Measurements from ENCODE around the gene TCF12.

TCF12 gene

DNA sequence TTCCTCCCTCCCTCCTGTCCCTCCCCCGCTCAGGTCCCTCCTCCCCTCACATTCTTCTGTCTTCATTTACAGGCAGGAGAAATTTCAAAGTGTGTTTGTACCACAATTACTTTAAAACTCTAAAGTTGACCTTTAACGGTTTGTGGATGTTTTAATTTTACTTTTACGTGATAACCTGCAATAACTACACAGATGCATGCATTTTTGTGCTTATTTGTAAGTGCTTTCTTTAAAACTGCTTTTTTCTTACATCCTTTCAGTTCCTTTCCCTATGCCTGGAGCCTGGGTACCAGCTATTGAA, 406.1 kb downstream of the TCF12 start:
- no peak for DNase-seq

DNA sequence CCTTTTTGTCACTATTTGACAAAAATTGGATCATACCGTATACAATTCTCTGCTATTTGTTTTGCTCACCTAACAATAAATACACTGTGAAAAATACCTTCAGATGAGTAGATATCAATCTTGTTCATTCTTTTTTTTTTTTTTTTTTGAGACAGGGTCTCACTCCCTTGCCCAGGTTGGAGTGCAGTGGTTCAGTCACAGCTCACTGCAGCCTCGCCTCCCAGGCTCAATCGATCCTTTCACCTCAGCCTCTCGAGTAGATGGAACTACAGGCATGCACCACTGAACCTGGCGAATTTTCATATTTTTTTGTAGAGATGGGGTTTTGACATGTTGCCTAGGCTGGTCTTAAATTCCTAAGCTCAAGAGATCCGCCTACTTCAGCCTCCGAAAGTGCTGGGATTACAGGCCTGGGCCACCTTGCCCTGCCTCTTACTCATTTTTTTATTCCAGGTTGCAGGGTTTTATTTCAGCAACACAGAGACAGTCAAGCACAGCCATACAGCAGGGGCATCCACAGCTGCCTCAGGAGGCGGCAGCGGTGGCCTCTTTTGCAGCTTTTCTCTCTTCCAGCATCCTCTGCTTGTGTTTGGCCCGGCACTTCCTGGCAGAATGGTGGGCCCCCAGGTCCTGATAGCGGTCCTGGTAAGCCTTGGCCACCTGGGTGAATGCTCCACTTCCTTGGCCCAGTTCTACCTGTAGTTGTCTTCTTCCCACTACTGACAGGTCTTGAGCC, 406.7 kb downstream of the TCF12 start:
- DNase-seq: no peak

DNA sequence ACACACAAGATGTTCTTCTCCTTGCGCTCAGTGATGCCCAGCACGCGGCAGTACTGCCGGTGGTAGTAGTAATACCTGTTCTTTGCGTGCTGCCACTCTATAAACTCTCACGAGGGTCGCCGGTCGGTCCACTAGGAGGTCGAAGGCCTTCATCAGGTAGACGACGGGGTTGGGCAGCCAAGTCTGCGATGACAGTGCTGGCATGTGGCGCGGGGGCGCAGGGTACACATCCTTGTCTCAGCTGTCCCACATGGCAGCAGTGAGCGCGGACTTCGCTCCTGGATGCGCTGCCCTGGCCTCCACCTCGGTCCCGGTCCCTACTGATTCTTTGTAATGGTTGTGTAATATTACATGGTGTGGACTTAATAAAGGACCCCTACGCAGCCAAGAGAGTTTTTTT, 407.8 kb downstream of the TCF12 start:
- no peak for DNase-seq

DNA sequence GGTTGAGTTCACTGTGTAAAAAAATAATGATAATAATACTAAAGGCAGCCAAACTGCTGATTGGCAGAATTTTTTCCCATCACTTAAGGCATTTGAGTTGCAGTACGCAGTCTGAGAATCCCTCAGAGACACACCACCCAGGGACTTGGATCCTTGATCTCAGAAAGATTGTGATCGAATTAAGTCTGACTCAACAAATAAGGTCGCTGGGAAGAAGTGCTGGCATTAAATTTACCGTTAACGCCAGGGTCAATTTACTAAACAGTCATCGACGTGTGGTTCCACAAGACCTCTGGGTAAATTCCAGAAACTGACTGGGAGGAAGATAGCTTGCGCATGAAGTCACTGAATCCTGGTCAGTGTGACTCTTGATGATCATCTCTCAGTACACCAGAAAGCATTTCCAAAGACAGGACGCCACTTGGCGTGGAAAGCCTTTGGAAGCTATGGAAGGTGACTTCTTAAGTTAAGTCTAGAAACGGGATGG, 409.6 kb downstream of the TCF12 start:
- DNase-seq: no peak

DNA sequence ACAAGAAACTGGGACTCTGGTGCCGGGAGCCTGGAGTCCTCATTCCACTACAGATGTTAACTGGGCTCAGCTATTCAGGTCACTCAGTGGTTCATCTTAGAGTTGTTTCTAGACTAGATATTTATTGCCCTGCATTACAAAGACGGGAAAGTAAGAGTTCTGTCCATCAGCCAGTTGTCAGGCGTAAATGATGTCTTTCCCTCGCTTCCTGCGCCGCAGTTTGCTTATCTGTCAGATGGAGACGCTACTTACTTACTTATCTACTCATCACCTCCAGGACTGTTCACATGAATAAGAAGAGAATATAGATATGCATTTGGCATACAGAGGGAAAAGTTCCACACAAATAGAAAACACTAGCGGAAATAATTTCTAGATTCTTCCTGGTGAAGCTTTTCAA, 410.0 kb downstream of the TCF12 start:
- DNase-seq: no peak

DNA sequence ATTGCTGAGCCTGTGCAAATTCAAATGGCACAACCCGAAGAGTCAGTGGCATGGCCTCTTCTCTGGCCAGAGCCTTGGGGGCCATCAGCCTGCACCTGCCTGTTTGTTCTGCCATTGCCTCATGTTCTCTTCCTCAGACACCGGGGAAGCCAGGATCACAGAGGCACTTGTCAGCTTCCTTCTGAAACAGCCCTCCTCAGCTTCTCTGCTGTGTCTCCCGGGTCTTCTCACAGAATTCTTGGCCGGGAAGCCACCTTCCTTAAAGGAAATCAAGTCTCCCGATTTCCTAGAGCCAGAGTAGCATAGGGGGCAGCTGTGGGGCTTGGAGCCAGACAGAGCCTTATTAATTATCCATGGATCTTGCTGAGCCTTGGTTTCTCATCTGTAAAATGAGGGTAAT, 410.5 kb downstream of the TCF12 start:
- DNase-seq: no peak

DNA sequence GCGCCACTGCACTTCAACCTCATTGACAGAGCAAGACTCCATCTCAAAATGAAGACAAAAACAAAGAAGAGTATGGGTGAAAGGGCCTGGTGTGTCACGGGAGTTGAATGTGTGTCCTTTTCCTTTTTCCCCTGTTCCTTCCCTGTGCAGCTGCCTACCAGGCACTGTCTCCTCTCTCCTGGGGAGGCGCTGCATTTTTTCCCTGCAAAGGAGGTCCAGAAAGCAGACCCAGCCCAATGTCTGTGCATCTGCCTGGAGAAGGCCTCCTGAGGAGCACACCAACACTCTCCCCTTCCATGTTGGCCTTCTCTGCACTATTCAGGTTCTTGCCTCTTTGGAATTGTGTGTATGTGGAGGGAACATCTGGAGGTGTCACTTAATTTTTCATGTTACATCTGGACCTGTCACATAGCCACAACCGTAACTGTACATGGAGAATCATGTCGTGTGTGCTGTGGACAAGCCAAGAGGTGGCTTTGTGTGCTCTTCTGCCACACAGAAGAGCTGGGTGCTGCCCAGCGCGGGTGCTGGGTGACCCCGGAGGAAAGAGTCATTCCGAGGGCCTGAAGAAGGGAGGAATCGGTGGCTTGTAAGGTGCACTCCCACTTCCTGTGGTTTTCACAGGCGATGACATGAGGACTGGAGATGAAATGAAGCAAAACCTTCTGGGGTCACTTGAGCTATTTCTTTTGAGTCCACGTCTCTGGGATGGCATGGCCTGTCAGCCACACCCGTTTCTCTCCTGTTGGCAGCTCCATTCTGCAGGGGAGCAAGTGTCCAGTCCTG, 411.3 kb downstream of the TCF12 start:
- no peak for DNase-seq

DNA sequence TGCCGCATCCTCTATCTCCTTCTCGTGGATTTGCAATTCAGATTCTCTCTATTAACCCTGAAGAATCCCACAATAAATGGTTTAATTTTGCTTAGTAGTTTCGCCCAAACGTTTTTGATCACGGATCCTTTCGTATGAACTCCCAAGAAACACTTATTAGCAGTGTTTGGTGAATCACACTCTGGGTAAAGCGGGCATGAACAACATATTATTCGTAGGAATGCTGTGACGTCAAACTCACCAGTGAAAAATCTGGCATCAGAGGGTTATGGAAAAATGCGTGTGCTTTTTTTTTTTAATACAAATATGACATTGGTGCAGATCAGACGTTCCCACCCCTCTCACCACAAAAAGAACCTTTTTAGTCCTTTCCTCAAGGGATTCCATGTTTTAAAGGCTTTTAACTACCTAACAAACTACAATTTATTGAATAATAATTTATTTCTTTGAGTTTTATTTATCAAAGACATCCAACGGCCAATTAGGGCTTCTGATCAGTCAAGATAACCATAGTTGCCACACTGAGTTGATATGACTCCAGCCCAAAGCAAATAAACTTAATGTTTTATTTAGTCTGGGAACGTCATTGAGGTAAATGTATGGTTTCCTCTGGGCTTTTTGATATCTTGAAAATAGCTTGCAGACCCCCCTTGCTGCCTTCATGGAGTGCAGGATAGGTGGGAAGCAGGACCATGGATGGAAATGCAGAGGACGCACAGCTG, 412.3 kb downstream of the TCF12 start:
- no peak for DNase-seq

DNA sequence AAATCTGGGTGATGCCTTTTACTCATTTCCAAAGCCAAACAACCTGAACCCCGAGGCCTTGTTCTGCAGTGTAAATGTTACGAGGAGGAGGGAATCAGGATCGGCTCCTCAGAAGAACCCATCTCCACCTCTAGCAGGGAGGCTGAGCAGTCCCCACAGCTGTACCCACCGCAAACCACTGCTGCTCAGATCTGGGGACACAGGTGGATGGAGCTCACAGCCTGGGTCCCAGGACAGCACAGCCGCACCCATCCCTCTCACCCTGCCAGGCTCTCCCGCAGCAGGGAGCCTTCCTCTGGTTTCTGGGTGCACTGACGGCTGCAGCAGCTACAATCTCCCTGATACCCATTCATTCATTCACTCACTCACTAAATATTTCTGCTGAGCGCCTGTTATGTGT, 413.9 kb downstream of the TCF12 start:
- no peak for DNase-seq

DNA sequence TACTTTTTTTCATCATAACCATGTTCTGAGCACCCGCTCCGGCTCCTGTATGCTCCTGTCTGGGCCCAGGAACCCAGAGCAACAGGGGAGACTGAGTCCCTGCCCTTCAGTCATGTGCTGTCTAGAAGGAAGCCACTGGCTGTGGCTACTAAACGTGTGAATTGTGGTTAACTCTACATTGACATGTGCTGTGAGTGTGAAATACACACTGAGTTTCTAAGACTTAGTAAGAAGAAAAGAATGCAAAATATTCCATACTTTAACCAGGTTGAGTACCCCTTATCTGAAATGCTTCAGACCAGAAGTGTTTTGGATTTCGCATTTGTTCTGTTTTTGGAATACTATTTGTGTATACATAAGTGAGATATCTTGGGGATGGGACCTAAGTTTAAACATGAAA, 415.0 kb downstream of the TCF12 start:
- no peak for DNase-seq

DNA sequence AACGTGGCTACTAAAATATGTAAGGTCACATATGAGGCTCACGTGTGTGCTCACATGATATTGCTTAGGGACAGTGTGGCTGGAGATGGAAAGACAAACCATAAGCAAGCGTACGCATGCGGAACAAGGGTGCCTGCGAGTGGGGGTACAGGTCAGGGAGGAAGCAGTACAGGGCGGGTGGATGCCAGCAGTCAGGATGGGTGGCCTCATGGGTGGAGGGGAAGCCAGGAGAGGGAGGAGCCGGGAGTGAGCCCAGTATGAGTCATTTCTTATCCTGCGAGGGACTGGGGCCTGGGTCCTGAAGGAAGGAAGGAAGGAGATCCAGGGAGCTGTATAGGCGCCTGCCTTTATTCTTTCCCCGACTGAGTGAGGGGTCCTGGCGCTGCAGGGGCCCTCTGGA, 415.8 kb downstream of the TCF12 start:
- DNase-seq: no peak

DNA sequence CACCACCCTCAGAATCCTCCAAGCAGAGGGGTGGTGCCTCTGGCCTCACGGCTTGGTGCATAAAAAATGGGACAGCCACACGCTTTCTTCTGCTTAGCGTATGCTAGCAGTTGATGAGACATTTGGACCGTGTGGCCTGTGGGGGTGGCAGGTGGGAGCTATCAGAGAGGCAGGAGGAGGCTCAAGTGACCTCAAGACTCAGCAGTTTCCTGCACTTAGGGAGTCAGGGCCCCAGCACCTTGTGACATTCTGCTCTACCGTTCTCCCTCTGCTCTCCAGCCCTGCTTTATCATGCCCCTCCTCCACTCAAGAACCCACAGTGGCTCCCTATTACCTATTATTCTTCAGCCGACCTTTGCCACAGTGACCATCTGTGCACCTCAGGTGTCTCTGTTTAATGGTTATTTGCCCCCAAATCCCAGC, 416.9 kb downstream of the TCF12 start:
- no peak for DNase-seq

DNA sequence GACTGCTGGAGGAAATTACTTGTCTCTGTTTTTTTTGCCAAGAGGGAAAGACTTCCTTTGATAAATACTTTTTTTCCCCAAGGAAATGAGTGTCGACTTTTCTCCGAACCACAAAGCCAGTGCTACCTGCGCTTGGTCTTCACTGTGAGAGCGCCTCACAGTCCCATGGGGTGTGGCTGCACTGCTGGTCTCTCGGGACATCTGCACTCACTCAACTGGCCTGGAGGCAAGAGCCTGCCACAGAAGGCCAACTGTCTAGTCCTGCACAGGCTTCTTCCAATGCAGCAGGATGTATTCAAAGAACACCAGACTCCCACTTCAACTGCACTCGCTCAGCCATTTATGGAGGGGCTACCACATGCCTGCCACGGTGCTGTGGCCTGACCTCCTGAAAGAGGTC, 417.3 kb downstream of the TCF12 start:
- no peak for DNase-seq

DNA sequence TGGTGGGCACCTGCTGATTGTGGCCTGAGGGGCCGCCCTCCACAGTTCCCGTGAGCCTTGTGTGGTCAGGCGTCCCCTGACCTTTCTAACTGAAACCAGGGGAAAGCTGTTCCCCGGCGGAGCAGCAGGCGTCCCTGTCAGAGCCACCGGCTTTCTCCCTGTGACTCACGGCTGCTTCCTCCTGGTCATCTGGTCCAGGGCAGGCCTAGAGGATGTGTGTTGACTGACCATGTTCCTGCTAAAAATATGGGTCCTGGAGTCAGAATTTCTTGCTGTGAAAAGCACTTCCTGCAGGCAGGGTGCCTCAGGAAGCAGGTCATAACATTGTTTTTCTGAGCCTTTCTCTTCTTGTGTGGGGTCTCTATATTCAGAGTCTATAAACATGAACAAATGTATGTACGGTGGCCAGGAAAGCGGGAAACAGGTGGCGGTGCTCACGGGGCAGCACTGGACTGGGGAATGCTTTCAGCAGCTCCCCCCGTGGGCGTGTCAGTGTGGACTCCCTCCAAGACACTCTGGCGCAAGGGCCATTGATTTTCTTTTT, 419.5 kb downstream of the TCF12 start:
- no peak for DNase-seq

DNA sequence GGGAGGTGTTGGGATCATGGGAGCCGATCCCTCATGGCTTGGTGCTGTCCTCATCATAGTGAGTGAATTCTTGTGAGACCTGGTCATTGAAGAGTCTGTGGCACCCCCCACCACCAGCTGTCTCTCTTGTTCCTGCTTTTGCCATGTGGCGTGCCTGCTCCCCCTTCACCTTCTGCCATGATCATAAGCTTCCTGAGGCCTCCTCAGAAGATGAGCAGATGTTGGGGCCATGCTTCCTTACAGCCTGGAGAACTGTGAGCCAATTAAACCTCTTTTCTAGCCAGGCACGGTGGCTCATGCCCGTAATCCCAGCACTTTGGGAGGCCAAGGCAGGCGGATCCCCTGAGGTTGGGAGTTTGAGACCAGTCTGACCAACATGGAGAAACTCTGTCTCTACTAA, 420.9 kb downstream of the TCF12 start:
- DNase-seq: no peak
